Pancreas (tissue), 10 donors: Measurements from ENCODE around the gene SEMG1. TPM values are rescaled to one million over a fixed set of nuclear protein-coding genes. Genes with fewer than 3 reads are reported as not detected.

Experiments used
- ATAC-seq, 4 donors: fragments of 200-7000 bp; cut with Tn5 transposase; one replicate each; pipeline versions ENCODE4 v1.8.0 to v1.9.1; 2020; ENCODE audit warnings: mild to moderate bottlenecking in 4 of 4, moderate library complexity in 4 of 4
- DNase-seq, 6 donors: peaks; one replicate each; pipeline ENCODE4 v3.0.0-alpha.2; 2020
- FAIRE-seq: peaks from 2 replicates; lab custom pipeline; 2012; peaks lifted over from hg19 to GRCh38; lab: Jason Lieb, UNC
- H3K27ac ChIP-seq, 4 donors: fragments of 200-600 bp; sonication (generic); 1 replicate in 3 of 4; 2 replicates in 1 of 4; pipeline versions ENCODE4 v1.5.0 to v1.8.0; 2020
- H3K27me3 ChIP-seq, 4 donors: fragments of 200-600 bp; one replicate each; pipeline ENCODE4 v1.8.0; 2021
- H3K36me3 ChIP-seq, 3 donors: fragments of 200-600 bp; sonication (generic) in 1 of 3; one replicate each; pipeline versions ENCODE4 v1.5.0 to v1.8.0; 2020 to 2021
- H3K4me1 ChIP-seq, 3 donors: fragments of 200-600 bp; one replicate each; pipeline ENCODE4 v1.8.0; 2021
- H3K4me3 ChIP-seq, 4 donors: fragments of 200-600 bp; sonication (generic) in 2 of 4; one replicate each; pipeline versions ENCODE4 v1.5.0 to v1.8.0; 2020 to 2021
- H3K9me3 ChIP-seq, 4 donors: fragments of 200-600 bp; one replicate each; pipeline ENCODE4 v1.8.0; 2021
- WGBS, 2 donors: extraction: QIAGEN DNeasy Blood & Tissue Kit; methylation state at CpG; one replicate each; pipeline ENCODE4 v1.1.7; 2013; 5-methylcytosine and 5-hydroxymethylcytosine counted together
- intact Hi-C, 3 donors: fragments of 100-400 bp; cut with DNase I; formaldehyde crosslinking; loops; one replicate each; pipeline versions ENCODE4 v1.11.1 to v1.14.2; 2022
- polyA plus RNA-seq, 2 donors: library from polyadenylated mRNA; stranded (reverse); fragments of 200-250 nt; gene quantifications; one replicate each; pipeline ENCODE4 v1.2.3, GENCODE V29; 2013
- total RNA-seq, 6 donors: library from RNA; stranded (reverse); fragmentation: NEBNext Ultra II Directional in 4 of 6; extraction: Animal tissue kit (Norgen Biotek cat#: 25700) in 4 of 6; gene quantifications; one replicate each; pipeline versions ENCODE4 v1.2.1 to v1.2.4, GENCODE V29; 2021 to 2023
- TF ChIP-seq, protein P1 (sequence below), 4 donors: fragments of 200-600 bp; sonication (generic) in 3 of 4; IDR thresholded peaks; one replicate each; pipeline versions ENCODE4 v1.5.0 to v1.8.0; 2021; ENCODE audit warnings: antibody characterized with exemption in 4 of 4
- donor health status: healthy with polysubstance abuse.
- donor health status: DM: no; HTN: no; CAD: no; lungs with moderate emphysema.
- donor health status: DM: no; HTN: no; CAD: no.
- donor health status: control.
- donor health status: control.
- donor health status: Bipolar disorder and iron deficiency.
- donor health status: DM: yes; HTN: yes; CAD: no.
- donor health status: DM: no; HTN: no; CAD: no.
- donor health status: DM: no; HTN: no; CAD: no.
- donor health status: DM: yes; HTN: yes; CAD: no.

SEMG1 gene
- total and polyA plus RNA-seq, 8 donors, result not detected

GRCh38 chr20:45174434-45175364, 32.1 kb upstream of the SEMG1 start, which contains the start of gene PI3:
TSS of gene PI3 (plus strand) at chr20:45174902. CDS start at chr20:45174923, 21 bp downstream.
- WGBS, 2 donors, result 45 to 57% methylated on average over 8 of the region's 8 CpGs

GRCh38 chr20:45176526-45177267, 30.1 kb upstream of the SEMG1 start:
- intact Hi-C loops, result no loop called here
- FAIRE-seq (no peak), ATAC-seq (no peak), DNase-seq (no peak)
- Histone ChIP-seq H3K4me3 (no peak overlapping the region), H3K27ac (no peak overlapping the region), H3K27me3 (no peaks in the 10 kb centered on the region), H3K9me3 (no peaks in the 10 kb centered on the region), H3K4me1 (no peaks in the 10 kb centered on the region), H3K36me3 (no peaks in the 10 kb centered on the region)
- TF ChIP-seq, protein P1, sequence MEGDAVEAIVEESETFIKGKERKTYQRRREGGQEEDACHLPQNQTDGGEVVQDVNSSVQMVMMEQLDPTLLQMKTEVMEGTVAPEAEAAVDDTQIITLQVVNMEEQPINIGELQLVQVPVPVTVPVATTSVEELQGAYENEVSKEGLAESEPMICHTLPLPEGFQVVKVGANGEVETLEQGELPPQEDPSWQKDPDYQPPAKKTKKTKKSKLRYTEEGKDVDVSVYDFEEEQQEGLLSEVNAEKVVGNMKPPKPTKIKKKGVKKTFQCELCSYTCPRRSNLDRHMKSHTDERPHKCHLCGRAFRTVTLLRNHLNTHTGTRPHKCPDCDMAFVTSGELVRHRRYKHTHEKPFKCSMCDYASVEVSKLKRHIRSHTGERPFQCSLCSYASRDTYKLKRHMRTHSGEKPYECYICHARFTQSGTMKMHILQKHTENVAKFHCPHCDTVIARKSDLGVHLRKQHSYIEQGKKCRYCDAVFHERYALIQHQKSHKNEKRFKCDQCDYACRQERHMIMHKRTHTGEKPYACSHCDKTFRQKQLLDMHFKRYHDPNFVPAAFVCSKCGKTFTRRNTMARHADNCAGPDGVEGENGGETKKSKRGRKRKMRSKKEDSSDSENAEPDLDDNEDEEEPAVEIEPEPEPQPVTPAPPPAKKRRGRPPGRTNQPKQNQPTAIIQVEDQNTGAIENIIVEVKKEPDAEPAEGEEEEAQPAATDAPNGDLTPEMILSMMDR (IDR thresholded peaks at IDR 0.05), result no peak
- 71 to 75% methylated on average over 4 of the region's 4 CpGs for WGBS, 2 donors

More at GRCh38 chr20:45174434-45175364, 32.1 kb upstream of the SEMG1 start, which contains the start of gene PI3:
- intact Hi-C loops, result no loop called here
- Histone ChIP-seq H3K9me3 (no peaks in the 10 kb centered on the region), H3K4me3 (no peak within 1 kb of the TSS), H3K27ac (no peak within 1 kb of the TSS), H3K27me3 (no peaks in the 10 kb centered on the region), H3K36me3 (no peaks in the 10 kb centered on the region), H3K4me1 (no peaks in the 10 kb centered on the region)
- DNase-seq (peak in 4 of 6 donors; percentile 11 to 39 (median 26)), ATAC-seq (peak in 2 of 4 donors; percentile 41 to 48), FAIRE-seq (no peak)
- TF ChIP-seq, protein P1 (IDR thresholded peaks at IDR 0.05), result no peak

DNA sequence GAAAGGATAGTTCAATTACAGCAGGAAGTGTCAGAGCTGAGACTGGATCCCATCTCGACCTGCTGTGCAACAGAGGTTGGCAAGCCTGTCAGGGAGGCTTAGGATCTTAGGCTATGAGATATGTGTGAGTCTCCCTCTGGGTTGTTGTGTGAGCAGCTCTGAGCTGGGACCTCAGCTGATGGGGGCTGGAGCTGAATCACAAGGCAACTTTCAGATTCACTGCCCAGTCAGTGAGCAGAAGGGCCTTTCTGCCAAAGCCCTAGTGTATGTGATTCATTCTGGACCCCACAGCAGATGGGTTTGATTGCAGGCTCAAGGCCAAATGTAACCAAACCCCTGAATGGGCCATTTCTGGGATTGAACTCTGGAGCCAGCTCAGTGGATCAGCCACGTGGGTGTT, 27.7 kb upstream of the SEMG1 start:
- no peak for DNase-seq
- Histone ChIP-seq H3K36me3 (no peaks in the 10 kb centered on the region), H3K9me3 (no peaks in the 10 kb centered on the region), H3K27ac (no peak overlapping the region), H3K27me3 (no peaks in the 10 kb centered on the region), H3K4me1 (no peaks in the 10 kb centered on the region), H3K4me3 (no peak overlapping the region)
- FAIRE-seq, result no peak
- TF ChIP-seq, protein P1 (IDR thresholded peaks at IDR 0.05), result no peak
- intact Hi-C loops, result no loop called here
- whole genome bisulfite sequencing, 2 donors, result 54 to 60% methylated on average over 2 of the region's 2 CpGs
- no peak for ATAC-seq

DNA sequence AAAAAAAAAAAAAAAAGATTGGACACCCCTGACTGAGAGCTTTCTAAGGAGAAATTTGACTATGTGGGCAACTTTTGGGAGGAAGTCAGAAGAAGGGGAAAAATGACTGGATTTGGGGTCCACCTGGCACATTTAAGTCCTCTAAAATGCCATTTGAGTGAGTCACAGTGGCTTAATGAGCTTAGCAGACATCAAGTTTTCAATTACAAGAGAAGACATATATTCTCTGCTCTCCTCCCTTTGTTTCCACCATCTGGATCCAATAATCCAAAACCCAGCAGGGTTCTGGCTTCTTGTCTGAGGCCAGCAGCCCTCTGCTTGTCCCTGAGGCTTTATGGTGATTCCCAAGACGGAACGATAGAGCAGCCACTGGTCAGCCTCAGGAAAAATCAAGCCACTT, 25.2 kb upstream of the SEMG1 start:
- TF ChIP-seq, protein P1 (IDR thresholded peaks at IDR 0.05), result no peak
- ATAC-seq, result no peak
- no peaks in the 10 kb centered on the region for H3K36me3 ChIP-seq
- intact Hi-C loops, result no loop called here
- 90 to 94% methylated on average over 2 of the region's 2 CpGs for WGBS, 2 donors
- DNase-seq, result no peak
- H3K4me1 ChIP-seq, result no peaks in the 10 kb centered on the region
- no peaks in the 10 kb centered on the region for H3K27me3 ChIP-seq
- H3K27ac ChIP-seq, result no peak overlapping the region
- H3K9me3 ChIP-seq, result no peaks in the 10 kb centered on the region
- FAIRE-seq, result no peak
- no peak overlapping the region for H3K4me3 ChIP-seq
